ENCODE data around the gene EVC2. TPM values are rescaled to one million over a fixed set of nuclear protein-coding genes. Genes with fewer than 3 reads are reported as not detected.

EVC2 gene
- total RNA-seq, 1 donor from 2014 or later: 4.0 TPM

GRCh38 chr4:5569451-5569850 lies 138.9 kb downstream of the EVC2 start:
- no peak for DNase-seq (ENCODE audit: low spot score)

DNA sequence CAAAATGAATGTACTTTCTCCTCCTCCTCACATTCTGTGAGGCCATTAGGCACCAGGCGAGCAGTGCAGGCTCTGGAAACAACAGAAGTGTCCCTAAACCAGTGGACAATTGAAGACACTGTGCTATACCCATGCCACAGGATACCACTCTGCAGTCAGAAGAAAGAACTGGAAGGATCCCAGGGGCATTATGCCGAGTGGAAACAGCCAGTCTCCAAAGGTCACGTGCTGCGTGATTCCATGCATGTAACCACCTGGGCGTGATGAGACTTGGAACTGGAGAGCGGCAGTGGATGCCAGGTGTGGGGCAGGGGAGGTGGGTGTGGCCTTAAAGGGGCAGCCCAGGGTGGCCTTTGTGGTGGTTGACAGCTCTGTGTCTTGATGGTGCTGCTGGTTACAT lies 139.4 kb downstream of the EVC2 start:
- DNase-seq (ENCODE audit: low spot score): no peak

- DNase-seq (ENCODE audit: low spot score): no peak
These were observed 140.0 kb downstream of the EVC2 start for GRCh38 chr4:5568336-5568735.

- DNase-seq (ENCODE audit: low spot score): no peak
These were observed 141.4 kb downstream of the EVC2 start for GRCh38 chr4:5566991-5567390.

DNA sequence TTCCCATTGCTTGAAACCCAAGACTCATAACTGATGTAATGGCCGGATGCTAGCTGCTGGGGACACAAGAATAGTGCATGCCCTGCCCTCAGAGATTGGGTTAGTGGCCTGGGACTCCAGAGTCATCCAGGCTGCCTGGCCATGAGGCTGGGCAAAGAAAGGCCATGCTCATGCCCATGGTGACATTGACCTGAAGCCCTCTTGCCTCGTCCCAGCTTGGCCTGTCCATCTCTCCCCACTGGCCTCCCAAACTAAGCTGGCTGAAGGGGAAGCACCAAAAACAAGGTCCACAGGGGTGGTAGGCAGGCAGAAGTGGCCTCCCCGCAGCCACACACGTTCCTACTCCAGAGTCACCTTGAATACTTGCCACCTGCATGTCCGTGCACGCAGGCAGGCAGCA lies 141.8 kb downstream of the EVC2 start:
- DNase-seq (ENCODE audit: low spot score): no peak

- no peak for DNase-seq (ENCODE audit: low spot score)
These were observed 144.5 kb downstream of the EVC2 start for GRCh38 chr4:5563856-5564255.

DNA sequence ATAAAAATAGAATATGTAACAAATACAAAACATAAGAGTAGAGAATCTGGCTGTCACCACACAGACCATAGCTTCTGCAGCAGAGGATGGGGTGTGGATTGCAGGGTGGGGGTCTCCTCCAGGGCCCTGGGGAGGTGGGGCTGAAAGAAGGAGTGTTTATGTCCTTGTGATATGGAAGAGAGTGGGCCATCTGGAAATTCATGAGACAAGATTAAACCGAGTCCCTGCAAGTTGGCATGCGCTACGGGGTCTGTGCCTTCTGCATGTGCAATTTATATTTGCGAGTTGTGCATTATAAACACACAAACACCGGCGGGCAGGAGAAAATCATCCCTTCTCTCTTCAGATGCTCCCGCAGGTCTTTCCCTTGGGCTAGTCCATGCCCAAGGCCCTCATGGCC lies 145.9 kb downstream of the EVC2 start:
- DNase-seq (ENCODE audit: low spot score): no peak

DNA sequence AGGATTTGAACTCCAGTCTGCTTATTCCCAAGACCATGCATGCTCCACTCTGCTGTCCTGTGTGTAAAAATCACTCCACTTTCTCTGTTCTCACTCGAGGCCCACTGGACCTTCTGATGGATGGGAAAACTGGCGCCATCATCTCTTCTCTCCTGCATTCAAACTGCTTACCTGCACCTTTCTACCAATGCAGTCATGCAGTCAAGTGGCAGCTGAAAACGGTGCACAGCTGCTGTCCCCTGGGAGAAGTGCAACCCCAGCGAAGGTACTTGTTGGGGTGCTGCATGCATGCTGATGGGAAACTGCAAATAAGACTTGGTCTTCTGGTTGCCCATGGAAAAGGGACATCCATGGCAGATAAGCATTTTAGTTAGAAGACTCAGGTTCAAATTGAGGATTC lies 147.1 kb downstream of the EVC2 start:
- no peak for DNase-seq (ENCODE audit: low spot score)

DNA sequence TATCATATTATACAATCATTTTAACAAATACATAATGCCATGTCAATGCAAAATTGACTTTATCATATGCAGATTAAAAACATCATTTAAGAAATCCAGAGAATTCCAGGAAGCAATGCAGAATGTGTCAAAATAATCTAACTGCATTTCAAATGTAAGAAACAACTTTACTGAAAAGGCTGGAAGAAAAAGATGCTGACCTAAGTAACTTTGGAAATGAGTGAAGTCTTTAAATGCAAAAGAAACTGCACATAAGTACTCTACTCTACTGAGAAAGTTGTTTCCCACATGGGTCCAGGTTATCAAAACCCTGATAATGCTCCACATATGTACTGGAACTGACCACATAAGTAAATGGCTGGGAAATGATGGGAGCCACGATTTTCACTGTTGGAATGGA lies 149.9 kb downstream of the EVC2 start:
- DNase-seq (ENCODE audit: low spot score): no peak

- DNase-seq (ENCODE audit: low spot score): no peak
These were observed 154.0 kb downstream of the EVC2 start for GRCh38 chr4:5554376-5554775.

DNA sequence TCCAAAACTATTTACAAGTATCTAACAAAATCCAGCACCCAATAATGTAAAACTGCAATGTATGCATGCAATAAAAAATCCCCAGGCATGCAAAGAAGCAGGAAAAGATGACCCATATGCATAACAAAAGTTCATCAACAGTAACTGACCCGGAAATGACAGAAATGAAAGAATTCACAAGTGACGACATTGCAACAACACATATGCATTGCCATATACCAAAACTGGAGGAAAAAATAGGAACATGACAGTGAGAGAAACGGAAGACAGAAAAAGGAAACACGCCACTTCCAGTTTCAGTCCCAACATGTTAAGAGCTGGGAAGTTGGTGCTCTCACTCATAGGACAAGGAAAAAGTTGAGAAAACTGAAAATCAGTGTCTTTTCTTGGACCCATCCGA lies 154.6 kb downstream of the EVC2 start:
- no peak for DNase-seq (ENCODE audit: low spot score)

DNA sequence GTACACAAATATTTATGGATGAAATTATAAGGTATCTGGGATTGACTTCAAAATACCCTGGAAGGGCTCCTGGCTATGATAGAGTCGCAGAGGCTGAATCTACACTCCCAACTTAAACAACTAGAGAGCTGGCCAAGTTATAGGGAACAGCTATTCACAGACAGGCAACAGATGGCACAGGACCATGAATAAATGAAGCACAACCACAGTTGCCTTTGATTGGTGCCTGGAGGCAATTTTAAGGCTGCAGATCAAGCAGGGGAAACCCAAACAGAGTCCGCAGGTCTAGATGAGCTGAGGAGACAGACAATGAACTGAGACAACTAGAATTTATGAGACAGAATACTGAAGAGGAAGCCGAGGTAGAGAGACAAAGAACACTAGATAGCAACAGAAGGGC lies 155.9 kb downstream of the EVC2 start:
- no peak for DNase-seq (ENCODE audit: low spot score)

DNA sequence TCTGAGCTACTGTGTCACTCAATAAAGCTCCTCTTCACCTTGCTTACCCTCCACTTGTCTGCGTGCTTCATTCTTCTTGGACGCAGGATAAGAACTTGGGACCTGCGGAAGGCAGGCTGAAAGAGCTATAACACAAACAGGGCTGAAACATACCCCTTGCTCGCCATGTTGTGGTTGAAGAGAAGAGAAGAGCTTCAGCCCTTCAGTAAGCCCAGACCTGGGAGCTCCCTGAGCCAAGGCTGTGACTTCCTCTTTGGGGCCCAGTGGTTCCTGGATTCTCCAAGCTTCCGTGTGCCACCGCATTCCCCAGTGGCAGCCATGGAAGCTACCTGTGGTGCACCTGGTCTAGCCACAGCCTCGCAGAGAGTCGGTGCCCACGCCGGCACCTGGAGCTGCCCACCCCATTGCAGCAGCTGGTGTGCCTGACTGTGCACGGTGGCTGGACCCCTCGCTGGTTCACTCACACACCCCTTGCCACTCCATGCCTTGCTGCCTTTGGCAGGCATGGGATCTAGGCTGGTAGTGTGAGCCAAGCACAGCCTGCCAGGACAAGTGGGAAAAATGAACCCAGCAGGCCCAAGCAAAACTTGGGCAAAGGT lies 160.6 kb downstream of the EVC2 start:
- DNase-seq (ENCODE audit: low spot score): no peak

DNA sequence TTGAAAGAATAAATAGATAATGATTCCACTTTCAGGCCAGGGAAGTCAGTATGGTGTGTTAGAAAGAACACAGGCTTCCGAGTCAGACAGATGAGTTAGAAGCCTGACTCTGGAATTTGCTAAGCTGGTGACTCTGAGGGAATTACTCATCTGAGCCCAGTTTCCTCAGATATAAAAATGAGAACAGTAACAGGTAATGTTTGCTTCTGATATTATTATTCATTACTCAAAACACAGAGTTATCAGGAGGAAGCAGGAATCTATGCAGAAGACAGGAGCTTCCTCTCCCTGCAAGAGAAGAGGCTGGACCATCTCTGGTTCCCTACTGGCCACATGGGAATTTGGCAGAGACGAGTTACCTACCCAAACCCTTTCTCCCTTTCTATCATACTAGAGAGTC lies 163.1 kb downstream of the EVC2 start:
- DNase-seq (ENCODE audit: low spot score): no peak

DNA sequence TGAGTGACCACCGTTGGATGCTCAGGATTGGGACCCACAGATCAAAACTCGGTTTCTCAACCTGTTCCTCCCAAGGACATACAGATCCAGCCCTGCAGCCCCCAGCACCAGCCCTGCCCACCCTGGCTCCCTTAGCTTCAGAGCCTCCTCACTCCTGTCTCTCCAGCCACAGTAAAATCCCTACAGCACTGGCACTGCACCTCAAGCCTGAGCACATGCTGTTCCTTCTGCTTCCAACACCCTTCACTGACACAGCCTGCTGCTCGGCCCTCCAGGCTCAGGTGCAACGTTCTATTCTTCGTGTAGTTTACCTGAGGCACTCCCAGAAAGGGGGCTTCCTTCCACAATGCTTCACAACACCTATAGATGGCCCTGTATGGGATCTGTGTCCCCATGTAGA lies 163.6 kb downstream of the EVC2 start:
- no peak for DNase-seq (ENCODE audit: low spot score)

DNA sequence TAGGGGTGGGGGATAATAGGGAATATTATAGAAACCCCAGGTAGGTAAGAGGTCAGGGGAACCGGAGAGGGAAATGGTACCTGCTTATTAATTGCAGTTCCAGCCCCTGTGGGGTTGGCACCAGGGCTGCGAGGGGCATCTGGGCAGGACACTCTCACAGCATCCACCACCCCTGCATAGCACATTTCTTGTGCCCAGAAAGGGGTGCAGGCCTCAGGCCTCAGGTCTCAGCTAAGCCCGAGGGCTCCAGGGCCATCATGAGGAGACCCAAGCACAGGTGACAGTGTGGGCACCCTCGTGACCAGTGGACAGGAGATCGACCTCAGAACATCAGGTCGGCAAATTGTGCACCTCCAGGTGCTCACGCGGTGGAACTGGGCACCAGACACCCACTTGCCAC lies 164.7 kb downstream of the EVC2 start:
- no peak for DNase-seq (ENCODE audit: low spot score)

DNA sequence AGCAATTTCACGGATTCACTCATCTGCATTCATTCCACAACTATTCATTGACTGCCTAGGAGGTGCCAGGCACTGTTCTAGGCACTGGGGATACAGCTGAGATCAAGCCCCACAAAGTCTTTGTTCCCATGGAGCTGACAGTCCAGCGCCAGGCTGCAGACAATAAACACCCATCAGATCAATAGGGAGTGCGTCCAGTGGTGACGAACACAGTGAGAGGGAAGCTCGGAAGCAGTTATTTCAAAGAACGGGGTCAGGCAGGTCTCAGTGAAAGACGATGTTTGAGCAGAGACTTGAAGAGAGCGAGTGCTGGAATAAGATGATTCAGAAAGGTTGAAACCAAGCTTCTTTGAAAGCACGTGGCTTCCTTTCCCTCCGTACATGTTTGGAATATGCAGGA lies 167.2 kb downstream of the EVC2 start:
- no peak for DNase-seq (ENCODE audit: low spot score)

DNA sequence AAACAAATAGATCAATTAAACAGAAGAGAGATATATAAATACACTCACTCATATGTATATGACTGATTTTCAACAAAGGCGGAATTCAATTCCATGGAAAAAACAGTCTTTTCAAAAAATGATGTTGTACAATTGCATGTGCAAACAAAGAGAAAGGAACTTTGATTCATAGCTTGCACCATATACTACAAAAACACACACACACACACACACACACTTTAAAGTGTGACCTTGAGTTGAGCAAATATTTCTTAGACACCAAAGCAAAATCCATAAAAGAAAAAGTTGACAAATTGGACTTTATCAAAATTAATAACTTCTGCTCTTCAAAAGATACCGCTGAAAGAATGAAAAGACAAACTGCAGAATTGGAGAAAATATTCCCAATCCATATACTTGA lies 168.8 kb downstream of the EVC2 start:
- DNase-seq (ENCODE audit: low spot score): no peak

- no peak for DNase-seq (ENCODE audit: low spot score)
These were observed 176.3 kb downstream of the EVC2 start for GRCh38 chr4:5532100-5532499.

DNA sequence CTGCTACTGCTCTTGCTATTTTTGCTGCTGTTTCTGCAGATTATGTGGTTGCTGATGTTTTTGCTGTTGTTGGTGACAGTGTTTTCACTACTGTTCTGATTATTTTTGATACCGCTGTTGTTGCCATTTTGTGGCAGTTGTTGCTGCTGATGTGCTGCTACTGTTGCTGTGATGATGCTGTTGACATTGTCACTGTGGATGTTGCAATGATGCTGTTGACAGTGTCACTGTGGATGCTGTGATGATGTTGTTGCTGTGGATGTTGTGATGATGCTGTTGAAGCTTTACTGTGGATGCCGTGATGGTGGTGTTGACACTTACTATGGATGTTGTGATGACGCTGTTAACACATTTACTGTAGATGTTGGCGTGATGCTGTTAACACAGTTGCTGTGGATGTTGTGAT lies 180.3 kb downstream of the EVC2 start:
- DNase-seq (ENCODE audit: low spot score): no peak

DNA sequence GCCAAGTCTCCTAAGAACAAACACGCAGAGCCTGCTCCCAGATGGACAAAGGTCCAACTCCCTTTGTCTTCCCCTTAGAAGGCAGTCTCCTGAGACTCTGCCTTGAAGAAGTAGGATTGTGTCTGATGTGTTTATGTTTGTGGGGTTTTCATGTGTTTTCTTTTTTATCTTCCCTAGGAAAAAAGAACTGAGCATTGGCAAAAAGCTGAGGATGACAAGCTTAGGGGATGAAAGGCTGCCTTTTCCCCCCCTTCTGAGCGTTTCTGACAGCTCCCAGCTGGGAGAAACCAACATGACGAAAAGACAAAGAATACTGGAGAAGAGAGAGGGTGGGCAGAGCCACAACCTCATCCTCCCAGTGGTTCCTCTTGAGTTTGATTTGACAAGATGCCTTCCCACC lies 181.1 kb downstream of the EVC2 start:
- no peak for DNase-seq (ENCODE audit: low spot score)

DNA sequence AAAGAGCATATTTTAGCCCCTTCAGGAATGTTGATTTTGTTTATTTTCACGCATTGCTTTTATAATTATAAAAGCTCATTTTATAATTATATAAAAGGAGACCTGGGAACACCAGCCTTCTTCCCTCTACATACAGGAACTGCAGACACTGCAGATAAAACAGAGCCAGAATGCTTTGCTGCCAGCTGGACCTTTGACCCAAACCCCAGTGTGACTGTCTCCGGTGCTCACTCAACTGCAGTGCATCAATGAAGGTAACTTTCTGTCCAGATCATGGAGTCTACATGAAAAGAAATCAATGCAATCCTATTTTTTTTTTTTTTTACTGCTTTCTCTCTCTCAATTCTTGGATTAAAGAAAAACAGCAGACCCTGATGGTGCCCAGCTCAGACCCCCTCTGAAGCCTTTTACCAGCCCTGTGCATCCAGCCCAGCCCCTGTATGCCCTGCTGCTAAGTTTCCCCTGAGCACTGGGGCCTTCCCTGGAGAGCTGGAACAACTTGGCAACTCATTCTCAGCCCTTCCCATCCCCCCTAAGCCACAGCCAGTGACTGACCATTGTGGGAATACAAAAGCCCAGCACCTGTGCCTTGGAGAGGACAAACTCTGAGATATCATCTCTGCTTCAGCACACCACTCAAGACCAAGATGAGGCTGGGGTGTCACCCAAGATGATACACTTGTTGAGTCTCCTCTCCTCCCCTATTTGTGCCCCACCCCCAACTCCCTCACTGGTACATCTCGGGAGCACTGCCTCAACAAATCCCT lies 182.1 kb downstream of the EVC2 start:
- DNase-seq (ENCODE audit: low spot score): no peak
